OCI-LY3 (cell line): ENCODE data around the gene ALOX5.

Experiments
- CTCF ChIP-seq: fragments of 200-600, 300-600 bp; sonication (generic); IDR thresholded peaks from 2 replicates; pipeline ENCODE4 v1.5.1; 2014; ENCODE audit warnings: antibody characterized with exemption, low read length, low read depth
- EZH2phosphoT487 ChIP-seq: fragments of 200-600 bp; shearing (Covaris generic); IDR thresholded peaks from 2 replicates; pipeline ENCODE4 v1.6.1; 2018; ENCODE audit warnings: antibody characterized with exemption, mixed run types, low read depth

- no peak for TF ChIP-seq CTCF
- no peak for TF ChIP-seq EZH2phosphoT487
Measured at GRCh38 chr10:45456233-45456632, 82.2 kb downstream of the ALOX5 start.
